Measurements from ENCODE around the gene SMIM28.
"Not testable (repeated sequence)": the region's sequence is repeated elsewhere in the genome, so short reads cannot be mapped to it uniquely, and the experiment has no call there.

SMIM28 gene

GRCh38 chr6:138377844-138378243 is at the start of gene SMIM28:
SMIM28 (plus strand) TSS chr6:138377905; CDS start chr6:138378073, 168 bp downstream.
- DNase-seq, result peak in 2 of 3 experiments; percentile 15 to 53

- DNase-seq, result no peak
These were observed 49.5 kb upstream of the SMIM28 start for GRCh38 chr6:138328210-138328609.

GRCh38 chr6:138330763-138331162 is 46.9 kb upstream of the SMIM28 start:
- no peak for DNase-seq

GRCh38 chr6:138331444-138331843 is 46.3 kb upstream of the SMIM28 start:
- DNase-seq, result no peak

GRCh38 chr6:138331984-138332383 is 45.7 kb upstream of the SMIM28 start:
- no peak for DNase-seq

- DNase-seq, result no peak
These were observed 43.7 kb upstream of the SMIM28 start for GRCh38 chr6:138334000-138334399.

GRCh38 chr6:138334963-138335362 is 42.7 kb upstream of the SMIM28 start:
- no peak for DNase-seq

- DNase-seq, result no peak
These were observed 41.5 kb upstream of the SMIM28 start for GRCh38 chr6:138336221-138336620.

- no peak for DNase-seq
These were observed 40.6 kb upstream of the SMIM28 start for GRCh38 chr6:138337076-138337475.

- peak in 1 of 3 experiments; percentile 31 for DNase-seq
These were observed 38.7 kb upstream of the SMIM28 start for GRCh38 chr6:138339024-138339423.

- peak in 1 of 3 experiments; percentile 11 for DNase-seq
These were observed 36.5 kb upstream of the SMIM28 start for GRCh38 chr6:138341176-138341575.

GRCh38 chr6:138343112-138343511 is 34.6 kb upstream of the SMIM28 start:
- no peak for DNase-seq

GRCh38 chr6:138345565-138346285 is 32.0 kb upstream of the SMIM28 start:
- DNase-seq, result no peak

- DNase-seq, result no peak
These were observed 31.2 kb upstream of the SMIM28 start for GRCh38 chr6:138346302-138347195.

GRCh38 chr6:138347864-138348263 is 29.8 kb upstream of the SMIM28 start:
- no peak for DNase-seq

- DNase-seq, result no peak
These were observed 27.8 kb upstream of the SMIM28 start for GRCh38 chr6:138349891-138350290.

- DNase-seq, result no peak
These were observed 19.8 kb upstream of the SMIM28 start for GRCh38 chr6:138357928-138358327.

- not testable (repeated sequence) for DNase-seq
These were observed 9.0 kb upstream of the SMIM28 start for GRCh38 chr6:138368684-138369083.

- no peak for DNase-seq
These were observed 6.9 kb upstream of the SMIM28 start for GRCh38 chr6:138370631-138371451.

- DNase-seq, result no peak
These were observed 6.3 kb upstream of the SMIM28 start for GRCh38 chr6:138371452-138371711.

GRCh38 chr6:138371720-138372119 is 6.0 kb upstream of the SMIM28 start:
- no peak for DNase-seq

- DNase-seq, result no peak
These were observed 4.8 kb upstream of the SMIM28 start for GRCh38 chr6:138372711-138373463.

GRCh38 chr6:138374230-138374629 is 3.5 kb upstream of the SMIM28 start:
- no peak for DNase-seq
